GM21529 (cell line): Measurements from ENCODE around the gene RASGRF2.
"Not testable (repeated sequence)": the region's sequence is repeated elsewhere in the genome, so short reads cannot be mapped to it uniquely, and the experiment has no call there.

ENCODE experiments used
- ATAC-seq: cut with Tn5 transposase; IDR thresholded peaks from one replicate; pipeline ENCODE4 v1.9.1; 2021; ENCODE audit not compliant: unreplicated experiment

RASGRF2 gene

GRCh38 chr5:81234299-81234698, 274.1 kb downstream of the RASGRF2 start:
- ATAC-seq = no peak

GRCh38 chr5:81234801-81235200, 274.6 kb downstream of the RASGRF2 start:
- ATAC-seq = no peak

- no peak for ATAC-seq
Observed at GRCh38 chr5:81235287-81236072, 275.3 kb downstream of the RASGRF2 start.

GRCh38 chr5:81238460-81238859, 278.3 kb downstream of the RASGRF2 start:
- no peak for ATAC-seq

GRCh38 chr5:81239613-81240012, 279.4 kb downstream of the RASGRF2 start:
- no peak for ATAC-seq

GRCh38 chr5:81241001-81241400, 280.8 kb downstream of the RASGRF2 start:
- no peak for ATAC-seq

GRCh38 chr5:81241961-81242648, 281.9 kb downstream of the RASGRF2 start:
- no peak for ATAC-seq

- ATAC-seq = no peak
Observed at GRCh38 chr5:81242906-81243436, 282.8 kb downstream of the RASGRF2 start.

GRCh38 chr5:81244451-81244850, 284.3 kb downstream of the RASGRF2 start:
- ATAC-seq = no peak

- no peak for ATAC-seq
Observed at GRCh38 chr5:81245871-81246235, 285.7 kb downstream of the RASGRF2 start.

GRCh38 chr5:81246697-81247096, 286.5 kb downstream of the RASGRF2 start:
- no peak for ATAC-seq

- ATAC-seq = no peak
Observed at GRCh38 chr5:81247441-81247972, 287.3 kb downstream of the RASGRF2 start.

- no peak for ATAC-seq
Observed at GRCh38 chr5:81249240-81249639, 289.1 kb downstream of the RASGRF2 start.

GRCh38 chr5:81250004-81250403, 289.8 kb downstream of the RASGRF2 start:
- no peak for ATAC-seq

GRCh38 chr5:81251922-81252321, 291.8 kb downstream of the RASGRF2 start:
- no peak for ATAC-seq

- no peak for ATAC-seq
Observed at GRCh38 chr5:81252904-81253303, 292.7 kb downstream of the RASGRF2 start.

GRCh38 chr5:81253875-81254274, 293.7 kb downstream of the RASGRF2 start:
- ATAC-seq = no peak

- ATAC-seq = no peak
Observed at GRCh38 chr5:81254886-81255559, 294.9 kb downstream of the RASGRF2 start.

- no peak for ATAC-seq
Observed at GRCh38 chr5:81256766-81257165, 296.6 kb downstream of the RASGRF2 start.

- ATAC-seq = not testable (repeated sequence)
Observed at GRCh38 chr5:81262796-81263195, 302.6 kb downstream of the RASGRF2 start.

- no peak for ATAC-seq
Observed at GRCh38 chr5:81265101-81265500, 304.9 kb downstream of the RASGRF2 start.
